Endothelial cell of umbilical vein (primary cell): ENCODE results near the gene CECR2. TPM values are rescaled to one million over a fixed set of nuclear protein-coding genes. Genes with fewer than 3 reads are reported as not detected.
A peak's percentile ranks its signal among the peaks of the same experiment; 100 is the strongest.

Experiments
- BruUV-seq: library from RNA; stranded (reverse); fragments of 400-500 nt; replicated peaks from 2 replicates; lab custom pipeline; 2021; lab: Mats Ljungman, UMichigan
- CTCF ChIA-PET: fragments of 300-600, 350-600 bp; sonication (Branson Sonifier 250); formaldehyde crosslinking; loops from one replicate; lab custom pipeline; 2021; ENCODE audit warnings: antibody characterized with exemption, inconsistent platforms; lab: Charles Lee
- POLR2A ChIA-PET: fragments of 300-600, 350-600 bp; sonication (Branson Sonifier 250); formaldehyde crosslinking; loops from one replicate; lab custom pipeline; 2021; ENCODE audit warnings: antibody characterized with exemption, inconsistent platforms; lab: Charles Lee
- DNase-seq: peaks from one replicate; pipeline ENCODE4 v3.0.0-alpha.2; 2011; ENCODE audit warnings: low read depth, low spot score
- FAIRE-seq: peaks from 2 replicates; lab custom pipeline; 2011; peaks lifted over from hg19 to GRCh38; lab: Jason Lieb, UNC
- H2AFZ ChIP-seq: 2 replicates; pipeline ENCODE4 v1.6.0; 2012; ENCODE audit warnings: low read depth, low read length, control low read depth, inconsistent platforms
- H3K27ac ChIP-seq: 2 replicates; pipeline ENCODE4 v1.5.1; 2011; ENCODE audit warnings: low read depth, mild to moderate bottlenecking, control low read depth, low read length, moderate library complexity; ENCODE audit not compliant: insufficient read depth
- H3K27me3 ChIP-seq, 2 experiments: 2 replicates each; pipeline versions ENCODE4 v1.6.0 to v1.6.1; 2011; ENCODE audit warnings: low read length in 2 of 2, mixed read lengths in 1 of 2; ENCODE audit not compliant: control insufficient read depth in 2 of 2, insufficient read depth in 2 of 2
- H3K36me3 ChIP-seq, 2 experiments: 2 replicates in 1 of 2; 3 replicates in 1 of 2; pipeline ENCODE4 v1.5.1; 2011; ENCODE audit warnings: low read length in 2 of 2, mild to moderate bottlenecking in 1 of 2, moderate library complexity in 1 of 2; ENCODE audit not compliant: control insufficient read depth in 2 of 2, insufficient read depth in 2 of 2; ENCODE audit errors: extremely low read depth in 1 of 2
- H3K4me1 ChIP-seq: 3 replicates; pipeline ENCODE4 v1.5.1; 2011; ENCODE audit warnings: mild to moderate bottlenecking, low read length; ENCODE audit not compliant: control insufficient read depth, insufficient read depth; ENCODE audit errors: extremely low read depth
- H3K4me2 ChIP-seq: 2 replicates; pipeline ENCODE4 v1.6.1; 2011; ENCODE audit warnings: low read length, control low read depth, mixed read lengths; ENCODE audit not compliant: insufficient read depth
- H3K4me3 ChIP-seq, 3 experiments: fragments of 200-600 bp in 1 of 3; sonication (generic), shearing (Covaris generic) in 1 of 3; replicated peaks in 1 of 3; 2 replicates each; pipeline ENCODE4 v1.5.1; 2011 to 2016; ENCODE audit warnings: control low read depth in 3 of 3, low read length in 3 of 3, mild to moderate bottlenecking in 2 of 3, inconsistent platforms in 1 of 3, low read depth in 1 of 3, moderate library complexity in 1 of 3; ENCODE audit not compliant: insufficient read depth in 1 of 3
- H3K79me2 ChIP-seq: 2 replicates; pipeline ENCODE4 v1.6.0; 2012; ENCODE audit warnings: low read length, inconsistent platforms; ENCODE audit not compliant: control insufficient read depth, insufficient read depth
- H3K9ac ChIP-seq: replicated peaks from 2 replicates; pipeline ENCODE3; 2011; ENCODE audit warnings: low read length, control low read depth; ENCODE audit not compliant: insufficient read depth; ENCODE audit errors: extremely low read depth
- H3K9me1 ChIP-seq: replicated peaks from 3 replicates; pipeline ENCODE4 v1.6.0; 2011; ENCODE audit warnings: mild to moderate bottlenecking, low read length; ENCODE audit not compliant: control insufficient read depth, insufficient read depth; ENCODE audit errors: extremely low read depth
- H3K9me3 ChIP-seq: replicated peaks from 2 replicates; pipeline ENCODE4 v1.5.1; 2012; ENCODE audit warnings: low read length, inconsistent platforms; ENCODE audit not compliant: control insufficient read depth, insufficient read depth
- H4K20me1 ChIP-seq: replicated peaks from 2 replicates; pipeline ENCODE3; 2011; ENCODE audit warnings: mild to moderate bottlenecking, low read length; ENCODE audit not compliant: control insufficient read depth, insufficient read depth; ENCODE audit errors: extremely low read depth
- CTCF ChIP-seq, 2 donors: IDR thresholded peaks; 1 replicate in 1 of 2; 2 replicates in 1 of 2; pipeline ENCODE4 v1.5.1; 2011; ENCODE audit warnings: low read length in 2 of 2, mild to moderate bottlenecking in 2 of 2, moderate library complexity in 2 of 2, control low read depth in 1 of 2, inconsistent platforms in 1 of 2, low read depth in 1 of 2; ENCODE audit not compliant: insufficient read depth in 1 of 2; ENCODE audit errors: extremely low read depth in 1 of 2
- EZH2 ChIP-seq: IDR thresholded peaks from 2 replicates; pipeline ENCODE4 v1.6.1; 2012; ENCODE audit warnings: borderline replicate concordance, low read depth, mild to moderate bottlenecking, moderate library complexity, low read length, inconsistent platforms; ENCODE audit not compliant: severe bottlenecking
- FOS ChIP-seq: IDR thresholded peaks from 2 replicates; pipeline ENCODE4 v1.6.1; 2011; ENCODE audit warnings: mild to moderate bottlenecking, low read length, moderate library complexity, borderline replicate concordance; ENCODE audit not compliant: insufficient read depth
- GATA2 ChIP-seq: IDR thresholded peaks from 2 replicates; pipeline ENCODE4 v1.7.0; 2011; ENCODE audit warnings: low read depth, mild to moderate bottlenecking, moderate library complexity, mixed read lengths, low read length; ENCODE audit not compliant: insufficient read length, insufficient read depth
- JUN ChIP-seq: IDR thresholded peaks from 2 replicates; pipeline ENCODE4 v1.6.1; 2011; ENCODE audit warnings: borderline replicate concordance, low read depth; ENCODE audit not compliant: insufficient read length, insufficient read depth
- MYC ChIP-seq: IDR thresholded peaks from one replicate; pipeline ENCODE4 v1.6.1; 2011; ENCODE audit warnings: mild to moderate bottlenecking, low read depth, low read length
- POLR2A ChIP-seq: IDR thresholded peaks from 2 replicates; pipeline ENCODE4 v1.6.1; 2012; ENCODE audit warnings: low read depth, mild to moderate bottlenecking, control low read depth, low read length
- POLR2AphosphoS5 ChIP-seq: IDR thresholded peaks from 2 replicates; pipeline ENCODE4 v1.6.1; 2012; ENCODE audit warnings: low read depth, mild to moderate bottlenecking, control low read depth, low read length, moderate library complexity; ENCODE audit not compliant: insufficient read depth
- dilution Hi-C: fragments of 300-500 bp; cut with MboI; formaldehyde crosslinking; loops from one replicate; pipeline ENCODE4 v1.15.0; 2019; ENCODE audit warnings: low sequenced_read_pairs; ENCODE audit not compliant: extremely low pct_ligation_motif_present
- intact Hi-C: fragments of 100-400 bp; cut with micrococcal nuclease; formaldehyde crosslinking; loops from one replicate; pipeline ENCODE4 v1.10.0; 2022
- polyA plus RNA-seq, 4 experiments: library from polyadenylated mRNA; depleted of rRNA in 3 of 4; stranded (reverse) in 3 of 4; unstranded in 1 of 4; fragments of >200 nt; gene quantifications; 2 replicates each; pipeline versions ENCODE4 v1.2.1 to v1.2.3, GENCODE V29; 2011 to 2012; ENCODE audit warnings: missing spikeins in 1 of 4
- total RNA-seq: library from RNA; stranded (reverse); gene quantifications from 2 replicates; pipeline ENCODE4 v1.2.3, GENCODE V29; 2021
- TF ChIP-seq, protein P1 (sequence below): IDR thresholded peaks from 2 replicates; pipeline ENCODE4 v1.6.1; 2011; ENCODE audit not compliant: insufficient read depth, insufficient read length

CECR2 gene
- total and polyA plus RNA-seq, 2 donors (not counting 3 experiments of a cell fraction or from before 2014, with no cell fraction given) = 0.01 TPM; not detected in 1

DNA sequence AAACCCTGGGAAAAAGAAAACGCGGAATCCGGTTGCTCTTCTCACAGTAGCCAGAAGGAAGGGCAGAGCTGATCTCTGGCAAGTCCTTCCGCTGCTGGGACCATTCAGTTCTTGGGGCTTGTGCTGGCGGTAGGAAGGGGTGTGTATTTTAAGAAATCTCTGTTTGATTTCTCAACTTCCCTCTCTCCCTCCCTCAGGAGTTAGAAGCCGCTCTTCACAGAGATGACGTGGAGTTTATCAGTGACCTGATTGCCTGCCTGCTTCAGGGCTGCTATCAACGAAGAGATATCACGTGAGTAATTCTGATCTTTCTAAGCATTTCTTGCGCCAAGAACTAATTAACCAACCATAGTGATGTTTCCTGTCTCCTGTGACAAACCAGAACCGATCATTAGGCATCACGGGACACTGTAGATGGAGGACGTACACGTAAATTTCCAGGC is 108.2 kb downstream of the CECR2 start:
- DNase-seq (no peak), FAIRE-seq (no peak)
- BruUV-seq = no TSS peak
- peak overlapping the region in 1 of 3 experiments; percentile 10 for H3K4me3 ChIP-seq
- H3K9me1 ChIP-seq = no peaks in the 10 kb centered on the region
- intact Hi-C loops = loop anchor here (5.0 kb wide), 1 partner anchor 110 kb away; the partner anchor contains the start of gene CECR2
- no peak for TF ChIP-seq GATA2
- TF ChIP-seq POLR2A = no peak
- no peak for TF ChIP-seq JUN
- no peak for TF ChIP-seq FOS
- TF ChIP-seq EZH2 = no peak
- TF ChIP-seq, protein P1, sequence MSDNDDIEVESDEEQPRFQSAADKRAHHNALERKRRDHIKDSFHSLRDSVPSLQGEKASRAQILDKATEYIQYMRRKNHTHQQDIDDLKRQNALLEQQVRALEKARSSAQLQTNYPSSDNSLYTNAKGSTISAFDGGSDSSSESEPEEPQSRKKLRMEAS = no peak
- TF ChIP-seq POLR2AphosphoS5 = no peak
- no peaks in the 10 kb centered on the region for H3K79me2 ChIP-seq
- no peaks in the 10 kb centered on the region for H3K4me1 ChIP-seq
- CTCF ChIA-PET = interaction anchor here (0.7 to 1.2 kb wide), 2 partner anchors 24 to 109 kb away, joined by 3 to 4 read pairs; no protein-coding TSS in a partner anchor
- H3K27ac ChIP-seq = no peak overlapping the region
- H3K9me3 ChIP-seq = no peaks in the 10 kb centered on the region
- no peak overlapping the region for H3K9ac ChIP-seq
- dilution Hi-C loops = no loop called here
- H4K20me1 ChIP-seq = no peaks in the 10 kb centered on the region
- POLR2A ChIA-PET = no interaction called here
- H3K4me2 ChIP-seq = peak overlapping the region; percentile 30
- H2AFZ ChIP-seq = peak overlapping the region; percentile 90
- H3K36me3 ChIP-seq = no peaks in the 10 kb centered on the region
- H3K27me3 ChIP-seq = peaks cover 11 to 22% of the 10 kb centered on the region in 2 experiments

DNA sequence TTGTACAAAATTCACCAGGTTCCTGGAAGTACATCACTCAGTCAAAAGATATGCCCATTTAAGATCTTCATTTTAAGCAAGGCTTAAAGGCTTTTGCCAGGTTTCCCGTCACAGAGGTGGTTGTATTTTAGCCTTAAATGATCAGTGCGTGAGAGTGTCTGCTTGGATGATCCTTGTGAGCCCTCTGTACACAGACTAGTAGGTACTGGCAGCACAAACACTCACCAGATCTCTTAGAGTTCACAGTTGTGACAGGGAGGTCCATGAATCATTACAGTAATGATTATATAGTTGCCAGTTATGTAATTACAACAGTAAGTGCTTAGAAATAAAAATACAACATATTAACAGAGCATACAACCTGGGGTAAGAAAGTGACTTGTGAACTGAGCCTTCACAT is 109.9 kb downstream of the CECR2 start:
- BruUV-seq = no TSS peak
- Histone ChIP-seq H3K4me3 (no peak overlapping the region), H3K27ac (no peak overlapping the region), H3K79me2 (no peaks in the 10 kb centered on the region), H3K9me1 (no peaks in the 10 kb centered on the region), H4K20me1 (no peaks in the 10 kb centered on the region), H3K4me1 (no peaks in the 10 kb centered on the region), H3K9ac (no peak overlapping the region), H3K9me3 (no peaks in the 10 kb centered on the region), H2AFZ (no peak overlapping the region), H3K27me3 (peaks cover 6 to 13% of the 10 kb centered on the region in 2 experiments), H3K4me2 (no peak overlapping the region), H3K36me3 (no peaks in the 10 kb centered on the region)
- dilution Hi-C loops = no loop called here
- FAIRE-seq = no peak
- no peak for DNase-seq
- intact Hi-C loops = loop anchor here (5.0 kb wide), 1 partner anchor 112 kb away; the partner anchor contains the start of gene CECR2
- TF ChIP-seq POLR2AphosphoS5 (no peak), JUN (no peak), GATA2 (no peak), MYC (no peak), CTCF (IDR thresholded peaks at IDR 0.05; ENCODE audit: extremely low read depth in 1 of 2, insufficient read depth in 1 of 2, low read depth in 1 of 2, low read length in 2 of 2) (no peak), POLR2A (no peak), EZH2 (no peak), FOS (no peak)
- TF ChIP-seq, protein P1 = no peak
- ChIA-PET POLR2A (no interaction called here), CTCF (interaction anchor here (1.9 kb wide), 1 partner anchor 23 kb away, joined by 8 read pairs; no protein-coding TSS in a partner anchor)
